OCI-LY7 (cell line): ENCODE data around the gene GRAMD1B.

Experiments used
- EZH2phosphoT487 ChIP-seq: fragments of 200-600 bp; sonication (generic); IDR thresholded peaks from 2 replicates; pipeline ENCODE4 v1.6.1; 2018; ENCODE audit warnings: low read depth, borderline replicate concordance, mild to moderate bottlenecking, mixed run types, antibody characterized with exemption, low read length, moderate library complexity, mixed read lengths
- TF ChIP-seq, protein P1 (sequence below): fragments of 200-600 bp; sonication (generic); conservative IDR thresholded peaks from 2 replicates; pipeline ENCODE4 v1.5.1; 2014; ENCODE audit warnings: mild to moderate bottlenecking, antibody characterized with exemption, low read length, moderate library complexity, mixed read lengths

DNA sequence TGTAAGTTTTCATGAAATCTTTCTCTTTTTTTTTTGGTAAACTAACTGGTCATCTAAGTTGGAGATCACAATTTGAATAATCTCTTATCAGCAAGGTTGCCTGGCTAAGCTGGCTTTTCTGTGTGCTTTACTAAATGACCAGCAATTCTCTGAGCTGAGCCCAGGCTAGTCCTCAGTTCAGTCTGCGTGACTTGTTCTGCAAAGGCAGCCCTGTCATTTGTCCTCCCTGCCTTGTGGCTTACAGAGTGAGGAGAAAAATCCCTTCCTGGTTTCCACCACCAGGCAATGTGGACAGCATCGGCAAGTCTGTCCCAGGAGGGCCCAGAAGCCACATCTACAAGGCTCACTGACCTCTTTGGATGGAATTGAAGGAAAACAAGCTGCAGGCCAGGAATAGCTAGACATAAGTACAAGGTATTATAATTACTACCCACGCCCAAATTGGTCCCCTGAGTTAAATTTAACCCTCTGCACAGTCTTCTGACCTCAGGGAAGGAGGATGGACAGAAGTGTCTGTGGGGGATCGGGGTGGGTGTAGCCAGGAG is 115.7 kb downstream of the GRAMD1B start:
- TF ChIP-seq, protein P1, sequence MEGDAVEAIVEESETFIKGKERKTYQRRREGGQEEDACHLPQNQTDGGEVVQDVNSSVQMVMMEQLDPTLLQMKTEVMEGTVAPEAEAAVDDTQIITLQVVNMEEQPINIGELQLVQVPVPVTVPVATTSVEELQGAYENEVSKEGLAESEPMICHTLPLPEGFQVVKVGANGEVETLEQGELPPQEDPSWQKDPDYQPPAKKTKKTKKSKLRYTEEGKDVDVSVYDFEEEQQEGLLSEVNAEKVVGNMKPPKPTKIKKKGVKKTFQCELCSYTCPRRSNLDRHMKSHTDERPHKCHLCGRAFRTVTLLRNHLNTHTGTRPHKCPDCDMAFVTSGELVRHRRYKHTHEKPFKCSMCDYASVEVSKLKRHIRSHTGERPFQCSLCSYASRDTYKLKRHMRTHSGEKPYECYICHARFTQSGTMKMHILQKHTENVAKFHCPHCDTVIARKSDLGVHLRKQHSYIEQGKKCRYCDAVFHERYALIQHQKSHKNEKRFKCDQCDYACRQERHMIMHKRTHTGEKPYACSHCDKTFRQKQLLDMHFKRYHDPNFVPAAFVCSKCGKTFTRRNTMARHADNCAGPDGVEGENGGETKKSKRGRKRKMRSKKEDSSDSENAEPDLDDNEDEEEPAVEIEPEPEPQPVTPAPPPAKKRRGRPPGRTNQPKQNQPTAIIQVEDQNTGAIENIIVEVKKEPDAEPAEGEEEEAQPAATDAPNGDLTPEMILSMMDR: no peak
- no peak for TF ChIP-seq EZH2phosphoT487
